H1 (cell line): Measurements from ENCODE around the gene INPP4A. TPM values are rescaled to one million over a fixed set of nuclear protein-coding genes. Genes with fewer than 3 reads are reported as not detected.

Experiments used
- CTCF ChIA-PET: fragments of 300-600 bp; sonication (Branson Sonifier 250); formaldehyde crosslinking; loops from one replicate; lab custom pipeline; 2021; ENCODE audit not compliant: partially characterized antibody; lab: Charles Lee
- POLR2A ChIA-PET: fragments of 300-600 bp; sonication (Branson Sonifier 250); formaldehyde crosslinking; loops from one replicate; lab custom pipeline; 2021; ENCODE audit warnings: inconsistent platforms; ENCODE audit not compliant: partially characterized antibody; lab: Charles Lee
- DNase-seq, 2 experiments: peaks; one replicate each; pipeline versions ENCODE4 v3.0.0 to v3.0.0-alpha.2; 2010 to 2022; ENCODE audit warnings: low spot score in 2 of 2, low read depth in 1 of 2, mixed read lengths in 1 of 2
- FAIRE-seq: peaks from 2 replicates; lab custom pipeline; 2011; peaks lifted over from hg19 to GRCh38; lab: Jason Lieb, UNC
- H2AFZ ChIP-seq: 2 replicates; pipeline ENCODE4 v1.8.1; 2012; ENCODE audit warnings: low read length, inconsistent platforms
- H2AK5ac ChIP-seq: 2 replicates; pipeline ENCODE4 v1.6.1; 2013; ENCODE audit warnings: low read depth, low read length
- H2BK120ac ChIP-seq: replicated peaks from 2 replicates; pipeline ENCODE3; 2013; ENCODE audit warnings: low read depth, low read length, inconsistent platforms
- H2BK12ac ChIP-seq: 2 replicates; pipeline ENCODE4 v1.6.1; 2013; ENCODE audit warnings: low read depth, low read length
- H2BK15ac ChIP-seq: 2 replicates; pipeline ENCODE4 v1.6.1; 2013; ENCODE audit warnings: low read length
- H2BK20ac ChIP-seq: 2 replicates; pipeline ENCODE4 v1.6.1; 2013; ENCODE audit warnings: low read length
- H2BK5ac ChIP-seq: 2 replicates; pipeline ENCODE4 v1.6.1; 2013; ENCODE audit warnings: low read depth, low read length
- H3K14ac ChIP-seq: 2 replicates; pipeline ENCODE4 v1.6.1; 2013; ENCODE audit warnings: inconsistent platforms; ENCODE audit not compliant: insufficient read length
- H3K18ac ChIP-seq: 2 replicates; pipeline ENCODE4 v1.6.1; 2013; ENCODE audit warnings: low read length; ENCODE audit errors: extremely low read depth
- H3K23ac ChIP-seq: 2 replicates; pipeline ENCODE4 v1.6.1; 2013; ENCODE audit warnings: inconsistent platforms; ENCODE audit not compliant: insufficient read length
- H3K23me2 ChIP-seq: 2 replicates; pipeline ENCODE4 v1.6.1; 2013; ENCODE audit warnings: low read depth, low read length
- H3K27ac ChIP-seq: 2 replicates; pipeline ENCODE4 v1.6.1; 2011; ENCODE audit warnings: low read depth, low read length, inconsistent platforms
- H3K27me3 ChIP-seq, 4 experiments: replicated peaks in 1 of 4; 1 replicate in 1 of 4; 2 replicates in 3 of 4; pipeline versions ENCODE4 v1.6.1 to v1.8.1; 2011 to 2013; ENCODE audit warnings: low read length in 3 of 4, mild to moderate bottlenecking in 3 of 4, inconsistent platforms in 2 of 4, mixed read lengths in 2 of 4, moderate library complexity in 1 of 4; ENCODE audit not compliant: control insufficient read depth in 3 of 4, insufficient read depth in 3 of 4; ENCODE audit errors: extremely low read depth in 1 of 4
- H3K36me3 ChIP-seq, 4 experiments: 2 replicates each; pipeline versions ENCODE4 v1.6.1 to v1.8.1; 2011 to 2013; ENCODE audit warnings: mild to moderate bottlenecking in 4 of 4, low read length in 3 of 4, moderate library complexity in 2 of 4, control low read depth in 1 of 4, inconsistent platforms in 1 of 4; ENCODE audit not compliant: insufficient read depth in 4 of 4, control insufficient read depth in 2 of 4
- H3K4ac ChIP-seq: replicated peaks from 2 replicates; pipeline ENCODE3; 2013; ENCODE audit warnings: low read length, low read depth, mixed read lengths, inconsistent platforms; ENCODE audit not compliant: insufficient read length
- H3K4me1 ChIP-seq, 4 experiments: replicated peaks in 1 of 4; 1 replicate in 1 of 4; 2 replicates in 3 of 4; pipeline versions ENCODE4 v1.6.1 to v1.8.1; 2011 to 2013; ENCODE audit warnings: low read length in 3 of 4, inconsistent platforms in 2 of 4, mixed read lengths in 1 of 4; ENCODE audit not compliant: insufficient read depth in 4 of 4, control insufficient read depth in 3 of 4
- H3K4me2 ChIP-seq, 2 experiments: 2 replicates each; pipeline versions ENCODE4 v1.6.1 to v1.8.1; 2011 to 2013; ENCODE audit warnings: low read depth in 2 of 2, low read length in 2 of 2, control low read depth in 1 of 2, inconsistent platforms in 1 of 2, mild to moderate bottlenecking in 1 of 2; ENCODE audit not compliant: insufficient read depth in 1 of 2
- H3K4me3 ChIP-seq, 4 experiments: fragments of 200-600, 300-600 bp in 1 of 4; sonication (generic), shearing (Covaris generic), sonication (Bioruptor Twin) in 1 of 4; 2 replicates each; pipeline versions ENCODE4 v1.5.1 to v1.8.1; 2011 to 2016; ENCODE audit warnings: low read length in 4 of 4, low read depth in 3 of 4, control low read depth in 2 of 4, inconsistent platforms in 2 of 4, mild to moderate bottlenecking in 2 of 4, mixed read lengths in 1 of 4, moderate library complexity in 1 of 4; ENCODE audit not compliant: insufficient read depth in 2 of 4; ENCODE audit errors: extremely low read depth in 1 of 4
- H3K56ac ChIP-seq: replicated peaks from 2 replicates; pipeline ENCODE3; 2013; ENCODE audit warnings: low read depth, mild to moderate bottlenecking, mixed read lengths, low read length, inconsistent platforms; ENCODE audit not compliant: insufficient read length
- H3K79me1 ChIP-seq: 2 replicates; pipeline ENCODE4 v1.6.1; 2013; ENCODE audit warnings: low read depth, low read length, control low read depth
- H3K79me2 ChIP-seq, 2 experiments: 2 replicates each; pipeline versions ENCODE4 v1.6.1 to v1.8.1; 2012 to 2013; ENCODE audit warnings: low read length in 2 of 2, mild to moderate bottlenecking in 2 of 2, inconsistent platforms in 1 of 2; ENCODE audit not compliant: insufficient read depth in 2 of 2, control insufficient read depth in 1 of 2
- H3K9ac ChIP-seq, 4 experiments: replicated peaks in 1 of 4; 1 replicate in 1 of 4; 2 replicates in 3 of 4; pipeline versions ENCODE4 v1.6.1 to v1.8.1; 2011 to 2013; ENCODE audit warnings: low read depth in 3 of 4, low read length in 3 of 4, control low read depth in 2 of 4, mild to moderate bottlenecking in 2 of 4, moderate library complexity in 2 of 4, inconsistent platforms in 1 of 4; ENCODE audit errors: extremely low read depth in 1 of 4
- H3K9me3 ChIP-seq, 2 experiments: 2 replicates each; pipeline versions ENCODE4 v1.6.1 to v1.8.1; 2012 to 2013; ENCODE audit warnings: mild to moderate bottlenecking in 2 of 2, moderate library complexity in 2 of 2, control low read depth in 1 of 2, inconsistent platforms in 1 of 2, low read depth in 1 of 2, low read length in 1 of 2, mixed read lengths in 1 of 2; ENCODE audit not compliant: insufficient read depth in 2 of 2
- H4K20me1 ChIP-seq, 2 experiments: replicated peaks in 1 of 2; 2 replicates each; pipeline versions ENCODE3 to v1.8.1; 2011 to 2013; ENCODE audit warnings: inconsistent platforms in 2 of 2, low read length in 2 of 2, mild to moderate bottlenecking in 1 of 2; ENCODE audit not compliant: insufficient read depth in 2 of 2, control insufficient read depth in 1 of 2
- H4K5ac ChIP-seq: 2 replicates; pipeline ENCODE4 v1.6.1; 2013; ENCODE audit warnings: low read length, low read depth, mixed read lengths, inconsistent platforms; ENCODE audit not compliant: insufficient read length
- H4K8ac ChIP-seq: 2 replicates; pipeline ENCODE4 v1.8.0; 2013; ENCODE audit warnings: mild to moderate bottlenecking, moderate library complexity, low read length, inconsistent platforms; ENCODE audit not compliant: insufficient read depth; ENCODE audit errors: extremely low read depth
- H4K91ac ChIP-seq: replicated peaks from 2 replicates; pipeline ENCODE3; 2013; ENCODE audit warnings: low read length, mixed read lengths, inconsistent platforms; ENCODE audit not compliant: insufficient read length
- ATF2 ChIP-seq: IDR thresholded peaks from 2 replicates; pipeline ENCODE4 v1.6.1; 2012; ENCODE audit warnings: low read length, inconsistent platforms
- CTCF ChIP-seq, 3 experiments: IDR thresholded peaks; 1 replicate in 2 of 3; 2 replicates in 1 of 3; pipeline versions ENCODE4 v1.5.1 to v1.6.1; 2011; ENCODE audit warnings: low read length in 3 of 3, mild to moderate bottlenecking in 3 of 3, inconsistent platforms in 2 of 3, low read depth in 1 of 3, moderate library complexity in 1 of 3; ENCODE audit not compliant: insufficient read depth in 1 of 3; ENCODE audit errors: control extremely low read depth in 1 of 3
- FOSL1 ChIP-seq: IDR thresholded peaks from 2 replicates; pipeline ENCODE4 v1.6.1; 2011; ENCODE audit warnings: mild to moderate bottlenecking, low read depth, low read length, moderate library complexity; ENCODE audit not compliant: insufficient read depth
- JUND ChIP-seq: IDR thresholded peaks from 2 replicates; pipeline ENCODE4 v1.6.1; 2011; ENCODE audit warnings: mild to moderate bottlenecking, improper control_type of control experiment, low read length
- SP4 ChIP-seq: IDR thresholded peaks from 2 replicates; pipeline ENCODE4 v1.6.1; 2012; ENCODE audit warnings: low read length, inconsistent platforms
- TAF1 ChIP-seq: IDR thresholded peaks from 2 replicates; pipeline ENCODE4 v1.6.1; 2011; ENCODE audit warnings: mild to moderate bottlenecking, low read depth, low read length
- TAF7 ChIP-seq: optimal IDR thresholded peaks from 2 replicates; pipeline ENCODE3; 2011; ENCODE audit warnings: low read depth, mild to moderate bottlenecking, inconsistent platforms, low read length, moderate library complexity, borderline replicate concordance
- WGBS, 2 experiments: shearing (Covaris generic) in 1 of 2; methylation state at CpG; one replicate each; pipeline versions ENCODE4 v1.1.6 to v1.1.7; 2013 to 2015; ENCODE audit warnings: low lambda C conversion rate in 2 of 2, mixed read lengths in 2 of 2, inconsistent platforms in 1 of 2, low coverage in 1 of 2, missing lambda C conversion rate in 1 of 2; ENCODE audit not compliant: insufficient replicate concordance in 2 of 2, insufficient coverage in 1 of 2, insufficient read length in 1 of 2; ENCODE audit errors: extremely low coverage in 1 of 2, missing lambda C conversion rate in 1 of 2; 5-methylcytosine and 5-hydroxymethylcytosine counted together
- polyA plus RNA-seq, 7 experiments: library from polyadenylated mRNA; depleted of rRNA in 3 of 7; stranded (reverse) in 5 of 7; unstranded in 2 of 7; fragments of >200 nt in 5 of 7; fragments of 200-250 nt in 2 of 7; gene quantifications; 1 replicate in 5 of 7; 2 replicates in 1 of 7; 4 replicates in 1 of 7; pipeline versions ENCODE4 v1.2.1 to v1.2.3, GENCODE V29; 2011 to 2013; ENCODE audit warnings: missing spikeins in 2 of 7, mixed read lengths in 2 of 7
- total RNA-seq: library from RNA; stranded (reverse); fragmentation: NEBNext Ultra II Directional; extraction: Animal tissue kit (Norgen Biotek cat#: 25700); gene quantifications from 2 replicates; pipeline ENCODE4 v1.2.1, GENCODE V29; 2021

INPP4A gene
- total and polyA plus RNA-seq, 2 of the 8 experiments (the other 6 are each of a cell fraction or from before 2014, with no cell fraction given), result 25.6 to 34.3 TPM

- peaks cover 19% of the 10 kb centered on the region for H3K79me1 ChIP-seq
- H3K4me1 ChIP-seq, result peaks cover 4 to 26% (median 21%) of the 10 kb centered on the region in 4 experiments
- H2BK20ac ChIP-seq, result no peak overlapping the region
- no peak overlapping the region for H3K23ac ChIP-seq
- H2BK120ac ChIP-seq, result no peak overlapping the region
- no peak overlapping the region for H2AFZ ChIP-seq
- H3K27me3 ChIP-seq, result no peaks in the 10 kb centered on the region
- DNase-seq, result no peak
- no peak overlapping the region for H3K4me3 ChIP-seq
- peaks cover 14 to 21% of the 10 kb centered on the region in 2 experiments for H4K20me1 ChIP-seq
- no peak overlapping the region for H4K91ac ChIP-seq
- no peak overlapping the region for H2AK5ac ChIP-seq
- H3K36me3 ChIP-seq, result no peaks in the 10 kb centered on the region
- no peaks in the 10 kb centered on the region for H3K9me3 ChIP-seq
- POLR2A ChIA-PET, result interaction anchor here (0.6 kb wide), 1 partner anchor 78 kb away, joined by 4 read pairs; no protein-coding TSS in a partner anchor
- WGBS, 2 experiments, result 88% methylated on average over 9 of the region's 9 CpGs; no CpG with 5 or more reads in 1 of the 2 experiments
- no peak for TF ChIP-seq CTCF (IDR thresholded peaks at IDR 0.05; ENCODE audit: control extremely low read depth in 1 of 3, insufficient read depth in 1 of 3, low read depth in 1 of 3, low read length in 3 of 3)
- no peak for TF ChIP-seq FOSL1
- TF ChIP-seq TAF1, result no peak
- TF ChIP-seq TAF7, result no peak
- TF ChIP-seq ATF2, result no peak
- no peak for TF ChIP-seq JUND
- TF ChIP-seq SP4, result no peak
- TF ChIP-seq, all 59 proteins: peak for 0
- Histone ChIP-seq H3K56ac (no peak overlapping the region), H3K4me2 (0 out of 4 replicates have a peak overlapping the region, but pooled peaks of 1 of the 2 experiments have one; percentile 22), H3K79me2 (peaks cover 0 to 92% of the 10 kb centered on the region in 2 experiments; a peak in 2 of 4 replicates), H3K4ac (no peak overlapping the region), H3K14ac (no peak overlapping the region), H2BK12ac (no peak overlapping the region), H3K9ac (no peak overlapping the region), H3K27ac (no peak overlapping the region), H2BK5ac (no peak overlapping the region), H2BK15ac (no peak overlapping the region), H4K5ac (no peak overlapping the region), H3K18ac (no peak overlapping the region), H4K8ac (no peak overlapping the region), H3K23me2 (peaks cover 4% of the 10 kb centered on the region; the same call in 1 of the 2 replicates)
- FAIRE-seq, result no peak
- CTCF ChIA-PET, result interaction anchor here (0.7 to 3.6 kb wide), 3 partner anchors 8 to 12 kb away, joined by 3 to 27 read pairs (median 4); no protein-coding TSS in a partner anchor
Measured at GRCh38 chr2:98476192-98476868, 31.7 kb downstream of the INPP4A start.
